Stimulated activated CD4-positive, alpha-beta T cell treated with anti-CD3 and anti-CD28 coated beads, Interleukin-1b, Interleukin-23, amount 100 ng/mL, for 4 hours (primary cell): ENCODE results near the gene BHLHE41.

Experiments used
- DNase-seq, 2 donors: peaks; one replicate each; pipeline ENCODE4 v3.0.0-alpha.2; 2020; ENCODE audit warnings: low read depth in 2 of 2

The BHLHE41 gene

GRCh38 chr12:26077915-26078702 lies 46.7 kb downstream of the BHLHE41 start:
- DNase-seq, result no peak
